SK-N-SH treated with all-trans-retinoic acid at 6 μM for 48 hours (cell line): ENCODE results near the gene DNAAF5.

ENCODE experiments used
- CSDC2 ChIP-seq: fragments of 250-450 bp; sonication (Bioruptor Pico); IDR thresholded peaks from 2 replicates; pipeline ENCODE4 v1.5.0; 2020; ENCODE audit warnings: mild to moderate bottlenecking, moderate library complexity
- OSR1 ChIP-seq: fragments of 250-450 bp; sonication (Bioruptor Pico); IDR thresholded peaks from 2 replicates; pipeline ENCODE4 v1.8.0; 2022; ENCODE audit warnings: moderate library complexity, mild to moderate bottlenecking, inconsistent platforms
- RARB ChIP-seq: fragments of 250-450 bp; sonication (Bioruptor Pico); IDR thresholded peaks from 2 replicates; pipeline ENCODE4 v1.8.0; 2021; ENCODE audit warnings: mild to moderate bottlenecking, moderate library complexity
- ZFP3 ChIP-seq: fragments of 250-450 bp; sonication (Bioruptor Pico); IDR thresholded peaks from 2 replicates; pipeline ENCODE4 v1.5.0; 2020; ENCODE audit warnings: mild to moderate bottlenecking, moderate library complexity
- ZNF8 ChIP-seq: fragments of 450-650 bp; formaldehyde crosslinking; IDR thresholded peaks from 2 replicates; pipeline ENCODE4 v1.5.0; 2020; ENCODE audit warnings: mild to moderate bottlenecking, moderate library complexity
- TF ChIP-seq, protein P1 (sequence below): fragments of 250-450 bp; sonication (Bioruptor Pico); IDR thresholded peaks from 2 replicates; pipeline ENCODE4 v1.5.1; 2020; ENCODE audit warnings: low read depth, mild to moderate bottlenecking, moderate library complexity
- TF ChIP-seq, protein P2 (sequence below): fragments of 250-450 bp; sonication (Bioruptor Pico); IDR thresholded peaks from 2 replicates; pipeline ENCODE4 v1.5.1; 2021; ENCODE audit warnings: mild to moderate bottlenecking, moderate library complexity
- TF ChIP-seq, protein P3 (sequence below): fragments of 250-450 bp; sonication (Bioruptor Pico); IDR thresholded peaks from 2 replicates; pipeline ENCODE4 v1.8.0; 2020; ENCODE audit warnings: mild to moderate bottlenecking, moderate library complexity, borderline replicate concordance

DNA sequence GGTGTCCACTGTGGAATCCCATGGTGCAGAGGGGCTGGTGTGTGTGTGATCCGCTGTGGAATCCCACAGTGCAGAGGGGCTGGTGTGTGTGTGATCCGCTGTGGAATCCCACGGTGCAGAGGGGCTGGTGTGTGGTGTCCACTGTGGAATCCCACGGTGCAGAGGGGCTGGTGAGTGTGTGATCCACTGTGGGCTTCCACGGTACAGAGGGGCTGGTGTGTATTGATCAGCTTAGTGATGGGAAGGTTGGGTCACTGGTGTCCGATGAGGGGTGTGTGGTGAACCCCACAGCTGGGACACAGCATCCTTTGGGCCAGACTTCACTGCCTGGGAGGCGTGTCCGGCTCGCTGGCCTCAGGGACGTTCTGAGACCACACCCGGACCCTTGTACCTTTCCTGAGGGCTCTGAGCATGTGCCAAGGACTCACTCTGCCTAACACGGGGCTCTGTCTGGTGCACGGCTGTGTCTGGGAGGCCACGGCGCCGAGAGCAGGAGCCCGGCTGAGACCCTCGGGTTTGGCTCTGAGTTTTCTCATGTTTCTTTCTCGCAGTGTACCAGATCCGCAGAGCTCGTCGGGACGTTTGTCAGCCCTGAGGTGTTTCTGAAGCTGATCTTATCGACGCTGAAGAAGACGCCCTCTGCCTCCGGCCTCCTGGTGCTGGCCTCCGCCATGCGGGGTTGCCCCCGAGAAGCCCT, 29.9 kb downstream of the DNAAF5 start:
- TF ChIP-seq, protein P1, sequence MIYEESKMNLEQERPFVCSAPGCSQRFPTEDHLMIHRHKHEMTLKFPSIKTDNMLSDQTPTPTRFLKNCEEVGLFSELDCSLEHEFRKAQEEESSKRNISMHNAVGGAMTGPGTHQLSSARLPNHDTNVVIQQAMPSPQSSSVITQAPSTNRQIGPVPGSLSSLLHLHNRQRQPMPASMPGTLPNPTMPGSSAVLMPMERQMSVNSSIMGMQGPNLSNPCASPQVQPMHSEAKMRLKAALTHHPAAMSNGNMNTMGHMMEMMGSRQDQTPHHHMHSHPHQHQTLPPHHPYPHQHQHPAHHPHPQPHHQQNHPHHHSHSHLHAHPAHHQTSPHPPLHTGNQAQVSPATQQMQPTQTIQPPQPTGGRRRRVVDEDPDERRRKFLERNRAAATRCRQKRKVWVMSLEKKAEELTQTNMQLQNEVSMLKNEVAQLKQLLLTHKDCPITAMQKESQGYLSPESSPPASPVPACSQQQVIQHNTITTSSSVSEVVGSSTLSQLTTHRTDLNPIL (CRISPR knock-in tag): no peak
- TF ChIP-seq OSR1 (CRISPR knock-in tag) (no peak), ZNF8 (CRISPR knock-in tag) (no peak), ZFP3 (CRISPR knock-in tag) (no peak), RARB (CRISPR knock-in tag) (no peak), CSDC2 (CRISPR knock-in tag) (no peak)
- TF ChIP-seq, protein P2, sequence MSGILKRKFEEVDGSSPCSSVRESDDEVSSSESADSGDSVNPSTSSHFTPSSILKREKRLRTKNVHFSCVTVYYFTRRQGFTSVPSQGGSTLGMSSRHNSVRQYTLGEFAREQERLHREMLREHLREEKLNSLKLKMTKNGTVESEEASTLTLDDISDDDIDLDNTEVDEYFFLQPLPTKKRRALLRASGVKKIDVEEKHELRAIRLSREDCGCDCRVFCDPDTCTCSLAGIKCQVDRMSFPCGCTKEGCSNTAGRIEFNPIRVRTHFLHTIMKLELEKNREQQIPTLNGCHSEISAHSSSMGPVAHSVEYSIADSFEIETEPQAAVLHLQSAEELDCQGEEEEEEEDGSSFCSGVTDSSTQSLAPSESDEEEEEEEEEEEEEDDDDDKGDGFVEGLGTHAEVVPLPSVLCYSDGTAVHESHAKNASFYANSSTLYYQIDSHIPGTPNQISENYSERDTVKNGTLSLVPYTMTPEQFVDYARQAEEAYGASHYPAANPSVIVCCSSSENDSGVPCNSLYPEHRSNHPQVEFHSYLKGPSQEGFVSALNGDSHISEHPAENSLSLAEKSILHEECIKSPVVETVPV (CRISPR knock-in tag): no peak
- TF ChIP-seq, protein P3, sequence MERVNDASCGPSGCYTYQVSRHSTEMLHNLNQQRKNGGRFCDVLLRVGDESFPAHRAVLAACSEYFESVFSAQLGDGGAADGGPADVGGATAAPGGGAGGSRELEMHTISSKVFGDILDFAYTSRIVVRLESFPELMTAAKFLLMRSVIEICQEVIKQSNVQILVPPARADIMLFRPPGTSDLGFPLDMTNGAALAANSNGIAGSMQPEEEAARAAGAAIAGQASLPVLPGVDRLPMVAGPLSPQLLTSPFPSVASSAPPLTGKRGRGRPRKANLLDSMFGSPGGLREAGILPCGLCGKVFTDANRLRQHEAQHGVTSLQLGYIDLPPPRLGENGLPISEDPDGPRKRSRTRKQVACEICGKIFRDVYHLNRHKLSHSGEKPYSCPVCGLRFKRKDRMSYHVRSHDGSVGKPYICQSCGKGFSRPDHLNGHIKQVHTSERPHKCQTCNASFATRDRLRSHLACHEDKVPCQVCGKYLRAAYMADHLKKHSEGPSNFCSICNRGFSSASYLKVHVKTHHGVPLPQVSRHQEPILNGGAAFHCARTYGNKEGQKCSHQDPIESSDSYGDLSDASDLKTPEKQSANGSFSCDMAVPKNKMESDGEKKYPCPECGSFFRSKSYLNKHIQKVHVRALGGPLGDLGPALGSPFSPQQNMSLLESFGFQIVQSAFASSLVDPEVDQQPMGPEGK: no peak
